GM19099 (cell line): ENCODE data around the gene BLOC1S3.
A peak's percentile ranks its signal among the peaks of the same experiment; 100 is the strongest.

Experiments
- POLR2A ChIP-seq: IDR thresholded peaks from 3 replicates; pipeline ENCODE4 v1.6.1; 2011; ENCODE audit warnings: low read depth; ENCODE audit not compliant: insufficient read length; ENCODE audit errors: extremely low read depth

BLOC1S3 gene

DNA sequence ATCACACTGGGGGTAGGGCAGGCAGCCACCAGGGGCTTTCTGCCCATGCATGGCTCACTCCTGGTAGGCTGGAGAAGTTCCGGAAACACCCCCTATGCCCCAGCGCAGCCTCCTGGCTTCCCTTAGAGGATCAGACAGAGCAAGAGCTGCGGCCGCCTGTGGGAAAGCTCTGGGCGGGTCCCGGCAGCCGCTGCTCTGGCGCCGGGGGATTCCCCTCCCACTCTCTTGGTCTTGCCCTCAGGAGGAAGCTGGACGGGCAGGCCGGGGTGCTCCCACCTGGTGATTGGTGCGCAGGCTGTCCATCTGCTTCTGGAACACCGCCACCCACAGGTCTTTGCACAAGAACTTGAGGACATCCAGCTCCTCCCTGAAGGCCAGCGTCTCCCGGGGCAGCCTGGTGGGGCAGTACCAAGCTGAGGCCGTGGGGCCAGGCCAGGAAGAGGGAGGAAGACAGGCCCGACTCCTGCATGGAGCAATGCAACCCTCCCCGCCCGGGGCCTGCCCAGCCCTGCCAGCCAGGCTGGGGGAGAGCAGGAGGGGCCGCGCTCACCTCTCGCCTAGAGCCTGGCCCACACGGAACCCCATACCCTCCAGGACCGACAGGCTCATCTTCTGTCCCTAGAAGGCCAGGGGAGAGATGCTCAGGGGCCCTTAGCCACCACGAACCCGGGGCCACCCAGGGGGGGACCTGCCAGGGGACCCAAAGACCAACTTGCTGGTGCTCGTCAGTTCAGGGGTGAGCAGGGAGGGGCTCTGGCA, 13.8 kb upstream of the BLOC1S3 start:
- peak; percentile 29 for TF ChIP-seq POLR2A

DNA sequence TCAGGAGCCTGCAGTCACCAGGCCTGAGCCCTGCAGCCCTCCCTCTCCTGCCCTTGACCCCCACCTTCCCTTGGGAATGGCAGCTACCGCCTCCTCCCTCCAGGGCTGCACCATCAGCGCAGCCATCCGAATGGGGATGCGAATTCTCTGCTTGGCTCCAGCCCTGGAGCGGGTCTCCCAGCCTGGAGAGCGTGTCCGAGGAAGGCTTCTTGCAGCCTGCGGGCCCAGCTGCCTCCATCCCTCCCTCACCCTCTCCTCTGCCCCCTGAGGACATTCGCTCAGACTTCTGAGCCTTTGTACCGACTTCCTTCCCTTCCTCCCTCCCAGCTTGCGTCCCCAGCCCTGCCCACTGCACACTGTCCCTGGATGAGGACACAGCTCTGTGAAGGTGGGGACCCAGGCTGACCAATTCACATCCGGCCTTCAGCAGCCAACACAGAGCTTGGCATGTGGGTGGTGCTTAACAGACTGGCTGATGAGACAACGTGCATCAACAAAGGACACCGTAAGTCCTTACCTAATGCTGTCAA, 11.8 kb upstream of the BLOC1S3 start:
- no peak for TF ChIP-seq POLR2A

DNA sequence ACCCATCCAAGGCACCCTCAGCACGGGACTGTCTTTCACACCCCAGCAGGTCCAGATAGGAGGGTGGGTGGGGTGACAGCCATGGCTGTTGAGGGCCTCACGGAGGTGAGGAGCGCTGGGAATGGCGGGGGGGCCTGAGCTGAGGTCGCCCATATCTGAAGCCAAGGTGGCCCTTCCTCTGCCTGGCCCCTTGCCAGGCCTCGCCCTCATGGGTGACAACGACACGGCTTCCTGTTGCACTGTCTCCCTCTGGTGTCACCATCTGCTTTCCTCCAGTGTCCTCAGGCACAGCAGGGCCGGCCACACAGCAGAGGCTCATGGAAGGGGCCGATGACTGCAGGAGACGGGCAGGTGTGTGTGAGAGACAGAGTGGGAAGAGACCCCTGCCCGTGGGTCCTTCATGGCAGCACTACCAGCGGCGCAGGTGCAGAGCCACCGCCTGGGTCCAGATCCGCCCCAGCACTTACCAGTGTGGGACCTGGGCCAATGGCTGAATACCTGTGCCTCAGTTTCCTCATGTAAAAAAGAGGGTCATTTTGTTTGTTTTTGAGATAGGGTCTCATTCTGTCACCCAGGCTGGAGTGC, 9.7 kb upstream of the BLOC1S3 start:
- no peak for TF ChIP-seq POLR2A

DNA sequence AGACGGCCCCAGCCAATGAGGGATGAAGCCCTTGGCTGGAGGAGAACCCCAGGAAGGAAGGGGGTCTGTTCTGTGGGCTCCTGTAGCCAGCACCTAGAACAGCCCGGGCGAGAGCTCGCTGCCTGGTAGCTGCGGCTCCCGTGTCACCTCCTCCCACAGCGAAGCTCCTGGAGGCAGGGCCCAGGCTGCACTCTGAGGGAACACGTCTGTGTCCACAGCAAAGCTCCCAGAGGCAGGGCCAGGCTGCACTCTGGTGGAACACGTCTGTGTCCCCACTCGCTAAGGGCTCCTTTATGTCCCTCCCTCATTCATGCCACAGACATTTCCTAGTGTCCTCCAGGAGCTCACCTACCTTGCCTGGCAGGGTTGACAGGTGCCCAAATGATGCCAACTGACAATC, 9.0 kb upstream of the BLOC1S3 start:
- no peak for TF ChIP-seq POLR2A

DNA sequence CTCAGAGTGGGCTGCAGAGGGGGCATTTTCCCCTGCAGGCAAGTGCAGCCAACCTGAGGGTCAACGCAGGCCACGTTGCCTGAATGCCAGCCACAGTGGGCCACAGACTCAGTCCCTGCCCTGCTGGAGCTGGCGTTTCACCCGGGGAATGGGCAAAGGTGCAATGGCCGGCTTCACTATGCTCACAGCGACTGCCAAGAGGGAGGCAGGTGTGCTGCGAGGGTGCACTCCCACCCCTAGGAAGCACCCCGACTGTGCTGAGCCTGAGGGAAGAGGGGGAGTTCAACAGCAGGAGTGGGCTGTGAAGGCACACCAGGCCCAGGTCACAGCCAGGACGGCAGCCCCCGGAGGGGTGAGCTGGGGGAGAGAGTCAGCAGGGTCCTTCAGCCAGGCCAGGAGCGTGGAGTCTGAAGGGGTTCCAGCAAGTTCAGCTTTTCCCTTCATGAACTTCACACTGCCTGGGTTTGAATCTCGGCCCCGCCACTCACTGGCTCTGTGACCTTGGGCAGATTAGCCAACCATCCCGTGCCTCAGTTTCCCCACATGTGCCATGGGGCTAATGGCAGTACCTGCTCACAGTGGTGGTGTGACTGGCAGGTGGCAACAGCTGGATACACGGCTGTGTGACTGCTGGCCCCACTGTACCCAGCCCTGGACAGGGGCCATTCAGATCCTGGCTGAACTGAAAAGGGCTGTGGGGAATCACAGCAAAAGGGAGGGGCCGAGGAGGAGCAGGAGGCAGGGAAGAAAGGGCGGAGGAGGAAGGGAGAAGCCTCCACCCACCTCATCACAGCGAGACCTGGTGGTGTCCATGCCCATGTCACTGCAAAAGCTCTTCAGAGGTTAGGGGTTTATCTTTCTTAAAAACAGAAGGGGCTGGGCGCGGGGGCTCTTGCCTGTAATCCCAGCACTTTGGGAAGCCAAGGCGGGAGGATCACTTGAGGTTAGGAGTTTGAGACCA, 8.2 kb upstream of the BLOC1S3 start:
- TF ChIP-seq POLR2A = no peak

DNA sequence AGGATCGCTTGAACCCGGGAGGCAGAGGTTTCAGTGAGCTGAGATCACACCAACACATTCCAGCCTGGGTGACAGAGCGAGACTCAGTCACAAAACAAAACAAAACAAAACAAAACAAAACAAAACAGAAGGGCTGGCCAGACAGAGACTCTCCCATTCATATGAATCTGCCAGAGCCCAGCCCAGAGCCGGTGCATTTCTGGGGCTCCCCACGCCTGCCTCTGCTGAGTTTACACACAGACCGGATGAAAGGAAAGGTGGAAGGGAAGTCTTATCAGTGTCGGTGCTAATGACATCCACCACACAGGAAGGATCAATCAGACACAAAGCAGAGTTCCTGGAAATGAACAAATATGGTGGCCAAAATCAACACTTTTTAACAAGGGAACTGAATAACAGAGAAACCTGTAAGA, 7.4 kb upstream of the BLOC1S3 start:
- no peak for TF ChIP-seq POLR2A

DNA sequence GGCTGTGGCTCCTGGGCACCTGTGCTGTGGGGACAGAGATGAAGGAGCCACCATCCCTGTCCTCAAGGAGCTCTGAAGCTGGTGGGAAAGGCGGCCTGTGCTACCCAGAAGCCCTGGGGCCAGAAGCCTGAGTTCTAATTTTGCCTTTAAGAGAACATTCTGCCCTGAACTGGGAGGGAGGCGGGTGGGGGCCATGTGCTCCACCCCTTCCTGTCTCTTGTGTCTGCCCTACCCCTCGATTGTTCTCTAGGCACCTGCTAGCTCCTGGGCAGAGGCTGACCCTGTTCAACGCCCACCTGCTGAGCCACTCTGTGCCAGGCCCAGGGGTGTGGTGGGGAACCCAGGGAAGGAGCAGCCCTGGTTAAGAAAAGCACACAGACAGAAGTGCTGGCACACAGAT, 6.4 kb upstream of the BLOC1S3 start:
- TF ChIP-seq POLR2A = no peak

DNA sequence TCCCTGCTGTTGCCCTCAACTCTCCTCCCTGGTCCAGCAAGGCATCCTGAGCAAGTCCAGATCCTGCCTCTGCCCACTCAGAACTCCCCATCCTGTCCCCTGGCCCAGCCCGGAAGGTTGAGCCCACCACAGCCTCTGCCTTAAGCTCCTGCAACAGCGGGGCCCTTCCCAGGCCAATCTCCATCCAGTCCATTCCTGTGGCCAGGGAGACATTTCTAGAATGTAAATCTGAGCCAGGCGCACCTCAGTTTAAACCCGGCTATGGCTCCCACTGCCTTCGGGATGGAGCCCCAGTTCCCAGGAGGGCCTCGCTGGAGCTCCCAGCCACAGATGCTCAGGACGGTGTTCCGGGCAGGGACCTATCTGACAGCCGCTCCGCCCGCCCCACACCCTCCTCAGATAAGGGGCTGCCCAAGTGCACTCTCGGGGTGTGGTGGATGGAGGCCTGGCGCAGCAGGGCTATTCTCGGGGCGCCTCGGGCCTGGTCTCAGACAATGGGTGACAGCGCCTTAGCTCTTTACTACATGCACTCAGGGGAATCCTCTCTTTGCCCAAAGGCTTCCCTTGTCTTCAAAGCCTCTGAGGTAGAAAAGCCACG, 5.9 kb upstream of the BLOC1S3 start:
- no peak for TF ChIP-seq POLR2A

DNA sequence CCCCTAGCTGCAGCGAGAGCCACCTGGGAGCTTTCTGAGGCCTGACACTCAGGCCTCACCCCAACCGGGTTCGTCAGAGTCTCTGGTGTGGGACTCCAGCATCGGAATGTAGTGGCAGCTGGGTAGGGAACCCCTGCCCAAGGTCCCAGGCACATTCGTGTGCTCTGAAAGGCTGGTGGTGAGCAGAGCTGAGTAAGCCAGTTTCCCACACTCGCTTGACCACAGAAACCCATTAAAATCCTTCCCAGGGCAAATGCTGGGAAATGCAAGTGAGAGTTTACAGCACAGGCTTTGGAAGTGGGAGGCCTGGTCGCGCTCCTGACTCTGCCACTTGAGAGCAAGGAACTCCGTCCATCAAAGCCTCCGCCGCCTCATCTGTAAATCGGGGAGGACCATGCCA, 4.8 kb upstream of the BLOC1S3 start:
- no peak for TF ChIP-seq POLR2A

DNA sequence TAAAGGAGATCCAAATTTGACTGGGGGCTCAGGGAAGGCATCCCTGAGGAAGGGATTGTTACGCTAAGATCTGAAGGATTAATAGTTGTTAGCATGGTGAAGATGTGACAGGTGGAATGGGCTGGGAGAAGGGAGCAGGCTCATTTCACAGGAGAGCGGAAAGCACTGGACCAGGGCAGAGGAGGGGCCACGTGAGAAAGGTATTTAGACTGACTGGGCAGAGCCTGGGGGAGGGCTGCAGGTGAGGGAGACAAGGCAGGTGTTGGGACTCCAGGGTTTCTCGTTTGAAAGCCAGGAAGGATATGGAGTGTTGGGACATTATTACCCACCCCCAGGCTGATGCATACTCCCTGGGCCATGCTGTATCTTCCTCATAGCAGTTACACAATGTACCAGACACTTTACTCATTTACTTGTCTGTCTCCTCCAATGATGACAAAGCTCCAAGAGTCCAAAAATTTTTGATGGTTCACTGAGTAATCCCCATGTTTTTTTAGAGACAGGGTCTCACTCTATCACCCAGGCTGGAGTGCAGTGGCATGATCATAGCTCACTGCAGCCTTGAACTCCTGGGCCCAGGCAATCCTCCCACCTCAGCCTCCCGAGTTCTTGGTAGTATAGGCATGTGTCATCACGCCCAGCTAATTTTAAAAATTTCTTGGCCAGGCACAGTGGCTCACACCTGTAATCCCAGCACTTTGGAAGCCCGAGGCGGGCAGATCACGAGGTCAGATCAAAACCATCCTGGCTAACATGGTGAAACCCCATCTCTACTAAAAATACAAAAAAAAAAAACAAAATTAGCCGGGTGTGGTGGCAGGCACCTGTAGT, 2.9 kb upstream of the BLOC1S3 start:
- TF ChIP-seq POLR2A = no peak

DNA sequence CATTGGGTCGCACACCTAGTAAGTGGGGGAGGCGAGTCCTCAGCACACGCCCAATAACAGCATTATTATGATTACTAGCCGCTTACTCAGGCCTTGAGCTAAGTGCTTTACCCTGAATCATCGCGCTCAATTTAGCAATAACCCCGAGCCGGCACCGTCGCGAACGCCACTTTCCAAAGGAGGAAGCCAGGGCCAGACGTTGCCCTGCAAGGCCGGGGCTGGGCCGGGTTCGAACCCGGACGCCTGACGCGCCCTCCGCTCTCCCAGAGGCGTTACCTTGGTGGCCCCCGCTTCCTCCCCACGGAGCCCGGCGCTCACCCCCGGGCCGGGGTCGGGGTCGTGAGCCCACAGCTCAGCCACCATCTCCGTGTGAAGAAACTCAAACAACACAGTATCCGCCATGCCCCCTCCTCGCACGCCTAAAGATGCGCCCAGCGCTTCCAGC, 745 bp upstream of the BLOC1S3 start, which contains the start of gene TRAPPC6A:
Gene TRAPPC6A (minus strand): TSS at position 421 of the 445 bp plus-strand sequence. CDS start 19 bp downstream, at position 402.
- peak; percentile 77 for TF ChIP-seq POLR2A

DNA sequence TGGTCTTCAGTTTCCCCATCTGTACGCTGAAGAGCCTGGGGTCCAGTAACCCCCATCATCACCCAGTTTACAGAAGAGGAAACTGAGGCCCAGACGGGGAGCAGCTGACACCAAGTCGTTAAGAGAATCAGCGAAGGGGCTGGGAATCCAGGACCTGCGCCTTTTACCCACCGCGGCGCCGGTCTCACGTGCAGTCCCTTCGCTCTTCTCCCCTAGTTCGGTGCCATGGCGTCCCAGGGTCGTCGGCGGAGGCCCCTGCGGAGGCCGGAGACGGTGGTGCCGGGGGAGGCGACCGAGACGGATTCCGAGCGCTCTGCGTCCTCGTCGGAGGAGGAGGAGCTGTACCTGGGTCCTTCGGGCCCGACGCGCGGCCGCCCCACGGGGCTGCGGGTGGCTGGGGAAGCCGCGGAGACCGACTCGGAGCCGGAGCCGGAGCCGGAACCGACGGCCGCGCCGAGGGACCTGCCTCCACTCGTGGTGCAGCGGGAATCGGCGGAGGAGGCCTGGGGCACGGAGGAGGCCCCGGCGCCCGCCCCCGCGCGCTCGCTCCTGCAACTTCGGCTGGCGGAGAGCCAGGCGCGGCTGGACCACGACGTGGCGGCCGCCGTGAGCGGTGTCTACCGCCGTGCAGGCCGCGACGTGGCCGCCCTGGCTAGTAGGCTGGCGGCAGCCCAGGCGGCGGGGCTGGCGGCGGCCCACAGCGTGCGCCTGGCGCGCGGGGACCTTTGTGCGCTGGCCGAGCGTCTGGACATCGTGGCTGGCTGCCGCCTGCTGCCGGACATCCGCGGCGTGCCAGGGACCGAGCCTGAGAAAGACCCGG, 698 bp downstream of the BLOC1S3 start:
- no peak for TF ChIP-seq POLR2A

DNA sequence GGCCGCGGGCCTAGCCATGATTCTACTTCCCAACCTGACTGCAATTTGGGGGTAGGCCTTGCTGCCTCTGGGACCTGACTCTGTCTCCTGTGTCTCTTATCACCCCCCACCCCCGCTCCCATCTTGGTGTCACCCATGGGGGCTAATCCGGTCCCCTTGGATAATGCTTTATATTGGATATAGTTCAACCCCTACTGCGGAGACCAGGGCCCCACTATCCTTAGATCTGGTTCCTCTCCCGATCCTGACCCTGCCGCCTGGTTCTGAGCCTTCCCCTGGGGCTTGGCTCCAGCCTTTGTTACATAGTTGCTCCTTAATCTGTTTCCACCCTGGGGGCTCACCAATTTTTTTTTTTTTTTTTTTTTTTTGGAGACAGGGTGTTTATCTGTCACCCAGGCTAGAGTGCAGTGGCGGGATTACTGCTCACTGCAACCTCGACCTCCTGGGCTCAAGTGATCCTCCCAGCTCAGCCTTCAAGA, 1.3 kb downstream of the BLOC1S3 start:
- TF ChIP-seq POLR2A = no peak
